Cardiac fibroblast (primary cell): ENCODE data around the gene AQP7.

ENCODE experiments used
- DNase-seq, 2 donors: peaks; one replicate each; pipeline versions ENCODE4 v3.0.0 to v3.0.0-alpha.2; 2010; ENCODE audit warnings: low read depth in 2 of 2
- H3K4me3 ChIP-seq, 2 donors: replicated peaks in 1 of 2; 1 replicate in 1 of 2; 2 replicates in 1 of 2; pipeline ENCODE4 v1.5.1; 2011; ENCODE audit warnings: low read depth in 2 of 2, low read length in 2 of 2, mild to moderate bottlenecking in 2 of 2, moderate library complexity in 1 of 2
- TF ChIP-seq, protein P1 (sequence below): IDR thresholded peaks from one replicate; pipeline ENCODE4 v1.5.1; 2011; ENCODE audit warnings: low read depth, mild to moderate bottlenecking, low read length, inconsistent platforms

AQP7 gene

GRCh38 chr9:33434317-33435105 is 32.1 kb upstream of the AQP7 start:
- H3K4me3 ChIP-seq, result no peak overlapping the region
- TF ChIP-seq, protein P1, sequence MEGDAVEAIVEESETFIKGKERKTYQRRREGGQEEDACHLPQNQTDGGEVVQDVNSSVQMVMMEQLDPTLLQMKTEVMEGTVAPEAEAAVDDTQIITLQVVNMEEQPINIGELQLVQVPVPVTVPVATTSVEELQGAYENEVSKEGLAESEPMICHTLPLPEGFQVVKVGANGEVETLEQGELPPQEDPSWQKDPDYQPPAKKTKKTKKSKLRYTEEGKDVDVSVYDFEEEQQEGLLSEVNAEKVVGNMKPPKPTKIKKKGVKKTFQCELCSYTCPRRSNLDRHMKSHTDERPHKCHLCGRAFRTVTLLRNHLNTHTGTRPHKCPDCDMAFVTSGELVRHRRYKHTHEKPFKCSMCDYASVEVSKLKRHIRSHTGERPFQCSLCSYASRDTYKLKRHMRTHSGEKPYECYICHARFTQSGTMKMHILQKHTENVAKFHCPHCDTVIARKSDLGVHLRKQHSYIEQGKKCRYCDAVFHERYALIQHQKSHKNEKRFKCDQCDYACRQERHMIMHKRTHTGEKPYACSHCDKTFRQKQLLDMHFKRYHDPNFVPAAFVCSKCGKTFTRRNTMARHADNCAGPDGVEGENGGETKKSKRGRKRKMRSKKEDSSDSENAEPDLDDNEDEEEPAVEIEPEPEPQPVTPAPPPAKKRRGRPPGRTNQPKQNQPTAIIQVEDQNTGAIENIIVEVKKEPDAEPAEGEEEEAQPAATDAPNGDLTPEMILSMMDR, result no peak
- no peak for DNase-seq

- no peak for DNase-seq
- TF ChIP-seq, protein P1, result no peak
These were observed 31.5 kb upstream of the AQP7 start for GRCh38 chr9:33433871-33434270.

GRCh38 chr9:33431420-33431819 is 29.1 kb upstream of the AQP7 start:
- no peak overlapping the region for H3K4me3 ChIP-seq
- TF ChIP-seq, protein P1, result no peak
- no peak for DNase-seq

More at GRCh38 chr9:33433871-33434270, 31.5 kb upstream of the AQP7 start:
- no peak overlapping the region for H3K4me3 ChIP-seq

- TF ChIP-seq, protein P1, result no peak
These were observed 28.6 kb upstream of the AQP7 start for GRCh38 chr9:33430942-33431341.

DNA sequence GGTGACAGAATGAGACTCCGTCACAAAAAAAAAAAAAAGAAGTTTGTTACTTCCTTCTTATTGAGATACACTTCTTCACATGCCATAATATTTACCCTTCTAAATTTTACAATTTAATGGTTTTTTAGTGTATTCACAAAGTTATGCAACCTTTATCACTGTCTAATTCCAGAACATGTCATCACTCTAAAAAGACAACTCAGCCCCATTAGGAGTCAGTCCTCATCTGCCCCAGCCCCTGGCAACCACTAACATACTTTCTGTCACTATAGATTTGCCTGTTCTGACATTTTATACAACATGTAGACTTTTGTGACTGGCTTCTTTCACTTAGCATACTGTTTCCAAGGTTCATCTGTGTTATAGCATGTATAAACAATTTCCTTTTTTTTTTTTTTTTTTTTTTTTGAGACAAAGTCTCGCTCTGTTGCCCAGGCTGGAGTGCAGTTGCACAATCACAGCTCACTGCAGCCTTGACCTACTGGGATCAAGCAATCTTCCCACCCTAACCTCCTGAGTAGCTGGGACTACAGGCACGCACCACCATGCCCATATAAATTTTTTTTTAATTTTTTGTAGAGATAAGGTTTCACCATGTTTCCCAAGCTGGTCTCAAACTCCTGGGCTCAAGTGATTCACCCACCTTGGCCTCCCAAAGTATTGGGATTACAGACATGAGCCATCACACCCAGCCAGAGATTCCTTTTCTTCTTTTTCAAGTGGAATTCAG is 27.1 kb upstream of the AQP7 start:
- no peak overlapping the region for H3K4me3 ChIP-seq
- peak in 1 of 2 donors; percentile 59 for DNase-seq
- TF ChIP-seq, protein P1, result no peak

More at GRCh38 chr9:33430942-33431341, 28.6 kb upstream of the AQP7 start:
- DNase-seq, result no peak
- no peak overlapping the region for H3K4me3 ChIP-seq

DNA sequence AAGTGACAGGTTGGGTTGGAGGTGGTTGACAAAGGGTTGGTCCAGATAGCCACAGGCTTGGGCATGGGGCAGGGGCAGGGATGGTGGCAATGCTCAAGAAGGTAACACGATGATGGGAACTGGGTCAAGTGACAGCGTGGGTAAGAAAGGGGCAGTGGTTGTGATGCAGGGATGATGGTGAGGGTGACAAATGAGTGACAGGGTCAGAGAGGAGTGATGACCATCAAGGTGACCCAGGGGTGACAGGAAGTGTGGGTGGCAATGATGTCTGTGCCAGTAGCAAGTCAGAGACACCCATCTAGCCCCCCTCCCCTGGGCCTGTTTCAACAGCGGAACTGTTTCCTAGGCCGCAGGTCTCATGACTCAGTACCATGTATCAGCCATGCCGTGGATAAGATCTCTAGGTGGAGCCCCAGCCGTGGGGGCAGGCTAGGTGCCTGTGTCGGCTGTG is 24.5 kb upstream of the AQP7 start:
- no peak overlapping the region for H3K4me3 ChIP-seq
- no peak for DNase-seq
- TF ChIP-seq, protein P1, result no peak
